ENCODE results near the gene TECPR1. TPM values are rescaled to one million over a fixed set of nuclear protein-coding genes. Genes with fewer than 3 reads are reported as not detected.
A peak's percentile ranks its signal among the peaks of the same experiment; 100 is the strongest.

The TECPR1 gene
- total and polyA plus RNA-seq, 2 of the 4 experiments (the other 2 are of a cell fraction): 11.5 to 14.7 TPM

- Histone ChIP-seq H2AK5ac (ENCODE audit: low read depth, low read length) (no peak overlapping the region), H4K8ac (ENCODE audit: low read depth in 2 of 2, low read length in 2 of 2) (no peak overlapping the region), H4K5ac (ENCODE audit: low read depth, low read length) (no peak overlapping the region), H3K27ac (ENCODE audit: insufficient read depth, low read length) (no peak overlapping the region), H2AFZ (replicated peaks; ENCODE audit: low read length, poor library complexity) (no peak overlapping the region), H3K23ac (ENCODE audit: low read depth, low read length) (no peak overlapping the region), H3K79me1 (ENCODE audit: low read depth in 1 of 2, low read length in 2 of 2) (no peaks in the 10 kb centered on the region), H4K91ac (ENCODE audit: insufficient read depth, low read depth, low read length) (no peak overlapping the region), H4K20me1 (ENCODE audit: insufficient read depth, low read length) (no peaks in the 10 kb centered on the region), H3K18ac (ENCODE audit: low read depth, low read length) (no peak overlapping the region), H3K9me3 (ENCODE audit: control insufficient read depth, insufficient read depth, low read length) (no peaks in the 10 kb centered on the region), H2BK15ac (ENCODE audit: low read depth, low read length) (no peak overlapping the region), H2AK9ac (replicated peaks; ENCODE audit: low read depth, low read length, poor library complexity) (no peak overlapping the region), H3K9ac (ENCODE audit: low read depth, low read length) (no peak overlapping the region), H3K56ac (ENCODE audit: extremely low read depth, insufficient read depth, low read length) (no peak overlapping the region), H3K36me3 (ENCODE audit: control insufficient read depth, insufficient read depth, low read length) (peaks cover 30% of the 10 kb centered on the region; the same call in 1 of the 2 replicates), H3K14ac (replicated peaks; ENCODE audit: low read depth, low read length) (no peak overlapping the region), H2BK5ac (ENCODE audit: low read depth, low read length, poor library complexity, severe bottlenecking) (no peak overlapping the region), H2BK20ac (ENCODE audit: low read depth, low read length) (no peak overlapping the region), H3K4me3 (ENCODE audit: insufficient read depth, low read depth, low read length) (no peak overlapping the region), H3K9me1 (ENCODE audit: insufficient read depth, low read length) (peaks cover 2% of the 10 kb centered on the region; the same call in 1 of the 2 replicates), H2BK120ac (ENCODE audit: low read depth, low read length) (no peak overlapping the region), H3K4me1 (ENCODE audit: control insufficient read depth, insufficient read depth, low read length) (no peaks in the 10 kb centered on the region), H3K27me3 (ENCODE audit: control insufficient read depth, insufficient read depth, low read length) (no peaks in the 10 kb centered on the region), H3K4me2 (ENCODE audit: low read depth, low read length) (no peak overlapping the region), H3K4ac (ENCODE audit: low read depth, low read length) (no peak overlapping the region)
- WGBS, 2 experiments (ENCODE audit: extremely low coverage in 2 of 2, insufficient read length in 1 of 2): 84% methylated on average over 8 of the region's 32 CpGs; no CpG with 5 or more reads in 1 of the 2 experiments
- TF ChIP-seq RAD21 (IDR thresholded peaks at IDR 0.05; ENCODE audit: low read length) (no peak), FOS (IDR thresholded peaks at IDR 0.05; ENCODE audit: low read depth, low read length) (no peak), NFE2L2 (IDR thresholded peaks at IDR 0.05; ENCODE audit: low read depth, low read length) (no peak), RCOR1 (IDR thresholded peaks at IDR 0.05; ENCODE audit: insufficient replicate concordance, low read length) (no peak), BHLHE40 (IDR thresholded peaks at IDR 0.05; ENCODE audit: low read depth, low read length) (no peak), USF2 (IDR thresholded peaks at IDR 0.05; ENCODE audit: low read depth, low read length) (no peak), MAZ (IDR thresholded peaks at IDR 0.05; ENCODE audit: borderline replicate concordance, low read depth, low read length) (no peak), CEBPB (IDR thresholded peaks at IDR 0.05; ENCODE audit: low read depth, low read length) (no peak), CHD1 (IDR thresholded peaks at IDR 0.05; ENCODE audit: low read depth, low read length) (no peak), MAFK (IDR thresholded peaks at IDR 0.05; ENCODE audit: low read depth, low read length) (no peak), MXI1 (IDR thresholded peaks at IDR 0.05; ENCODE audit: borderline replicate concordance, low read depth, low read length) (no peak), SMC3 (IDR thresholded peaks at IDR 0.05; ENCODE audit: low read depth, low read length) (no peak), RFX5 (IDR thresholded peaks at IDR 0.05; ENCODE audit: low read depth, low read length) (no peak)
- no peak for DNase-seq
- in situ Hi-C loops (cut with MboI; ENCODE audit: low sequenced_read_pairs): loop anchor here (10.0 kb wide), 1 partner anchor 209 kb away; no protein-coding TSS in a partner anchor
- CTCF ChIA-PET: no interaction called here
- intact Hi-C loops (cut with micrococcal nuclease): no loop called here
- POLR2A ChIA-PET (ENCODE audit: unreplicated experiment): no interaction called here
- ATAC-seq (ENCODE audit: low read depth): no peak
- dilution Hi-C loops (cut with HindIII; ENCODE audit: low sequenced_read_pairs, unreplicated experiment): no loop called here
- TSS peak; percentile 52 for BruUV-seq (replicated peaks)
Measured at GRCh38 chr7:98233219-98234070, 18.6 kb downstream of the TECPR1 start.

Data from IMR-90 (cell line).